Activated naive CD4-positive, alpha-beta T cell treated with anti-CD3 and anti-CD28 coated beads, Interleukin-2, amount 10 ng/mL, durations not matched to agents 7 days and 5 days (primary cell): Measurements from ENCODE around the gene FASN.

ENCODE experiments used
- CTCF ChIA-PET: fragments of 350-600 bp; sonication (Branson Sonifier 250); formaldehyde crosslinking; loops from one replicate; lab custom pipeline; 2021; ENCODE audit warnings: antibody characterized with exemption; lab: Charles Lee
- DNase-seq: peaks from one replicate; pipeline ENCODE4 v3.0.0-alpha.2; 2020
- H3K27ac Mint-ChIP-seq: one replicate; pipeline ENCODE4 v1.8.0; 2021; ENCODE audit warnings: mild to moderate bottlenecking, moderate library complexity, mixed read lengths
- H3K27me3 Mint-ChIP-seq: one replicate; pipeline ENCODE4 v1.8.0; 2021; ENCODE audit warnings: mild to moderate bottlenecking, mixed read lengths
- H3K36me3 Mint-ChIP-seq: one replicate; pipeline ENCODE4 v1.8.0; 2021; ENCODE audit warnings: mixed read lengths
- H3K4me1 Mint-ChIP-seq: one replicate; pipeline ENCODE4 v1.8.0; 2021; ENCODE audit warnings: mixed read lengths
- H3K4me3 Mint-ChIP-seq: one replicate; pipeline ENCODE4 v1.8.0; 2021; ENCODE audit warnings: mild to moderate bottlenecking, moderate library complexity, mixed read lengths
- H3K9me3 Mint-ChIP-seq: one replicate; pipeline ENCODE4 v1.8.0; 2021; ENCODE audit warnings: mixed read lengths

FASN gene

DNA sequence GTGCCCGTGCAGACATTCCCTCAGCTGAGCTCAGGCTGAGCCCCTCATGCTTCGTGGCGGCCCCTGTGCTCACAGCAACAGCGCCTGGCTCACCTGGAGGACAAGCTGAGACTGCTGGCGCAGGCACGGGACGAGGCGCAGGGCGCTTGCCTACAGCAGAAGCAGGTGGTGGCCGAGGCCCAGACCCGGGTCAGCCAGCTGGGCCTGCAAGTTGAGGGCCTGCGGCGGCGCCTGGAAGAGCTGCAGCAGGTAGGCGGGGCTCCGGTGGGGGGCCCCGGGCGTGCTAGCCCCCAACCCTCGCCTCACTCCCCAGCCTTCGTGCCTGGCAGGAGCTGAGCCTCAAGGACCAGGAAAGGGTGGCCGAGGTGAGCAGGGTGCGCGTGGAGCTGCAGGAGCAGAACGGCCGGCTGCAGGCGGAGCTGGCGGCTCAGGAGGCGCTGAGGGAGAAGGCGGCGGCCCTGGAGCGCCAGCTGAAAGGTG, 68.0 kb downstream of the FASN start:
- peak overlapping the region; percentile 48 for H3K4me3 Mint-ChIP-seq
- H3K27me3 Mint-ChIP-seq, result peaks cover 14% of the 10 kb centered on the region
- H3K4me1 Mint-ChIP-seq, result peaks cover 25% of the 10 kb centered on the region
- CTCF ChIA-PET, result interaction anchor here (0.8 to 2.5 kb wide), 12 partner anchors 8 to 320 kb away, joined by 3 to 16 read pairs (median 4); partner anchors contain the start of gene CENPX
- no peak overlapping the region for H3K27ac Mint-ChIP-seq
- H3K36me3 Mint-ChIP-seq, result peaks cover 14% of the 10 kb centered on the region
- DNase-seq, result no peak
- H3K9me3 Mint-ChIP-seq, result no peaks in the 10 kb centered on the region

DNA sequence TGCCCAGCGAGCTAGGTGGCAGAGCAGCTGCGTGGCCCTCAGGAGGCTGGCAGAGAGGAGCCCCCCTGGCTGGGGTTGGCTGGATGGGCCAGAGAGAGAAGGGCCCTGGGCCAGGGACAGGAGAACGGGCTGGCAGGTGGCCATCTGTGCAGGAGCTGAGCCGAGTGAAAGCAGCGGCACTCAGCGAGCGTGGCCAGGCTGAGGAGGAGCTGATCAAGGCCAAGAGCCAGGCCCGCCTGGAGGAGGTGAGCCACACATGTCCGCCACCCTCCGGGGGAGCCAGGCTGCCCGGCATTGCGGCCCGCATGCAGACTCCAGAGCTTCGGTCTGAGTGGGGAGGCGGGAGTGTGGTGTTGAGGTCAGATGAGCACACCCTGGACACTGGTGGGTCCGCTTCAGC, 68.6 kb downstream of the FASN start:
- peaks cover 26% of the 10 kb centered on the region for H3K4me1 Mint-ChIP-seq
- H3K4me3 Mint-ChIP-seq, result peak overlapping the region; percentile 48
- no peak for DNase-seq
- peaks cover 14% of the 10 kb centered on the region for H3K36me3 Mint-ChIP-seq
- peaks cover 14% of the 10 kb centered on the region for H3K27me3 Mint-ChIP-seq
- CTCF ChIA-PET, result interaction anchor here (1.3 to 2.5 kb wide), 5 partner anchors 9 to 209 kb away, joined by 6 to 16 read pairs (median 10); no protein-coding TSS in a partner anchor
- no peaks in the 10 kb centered on the region for H3K9me3 Mint-ChIP-seq
- H3K27ac Mint-ChIP-seq, result no peak overlapping the region

DNA sequence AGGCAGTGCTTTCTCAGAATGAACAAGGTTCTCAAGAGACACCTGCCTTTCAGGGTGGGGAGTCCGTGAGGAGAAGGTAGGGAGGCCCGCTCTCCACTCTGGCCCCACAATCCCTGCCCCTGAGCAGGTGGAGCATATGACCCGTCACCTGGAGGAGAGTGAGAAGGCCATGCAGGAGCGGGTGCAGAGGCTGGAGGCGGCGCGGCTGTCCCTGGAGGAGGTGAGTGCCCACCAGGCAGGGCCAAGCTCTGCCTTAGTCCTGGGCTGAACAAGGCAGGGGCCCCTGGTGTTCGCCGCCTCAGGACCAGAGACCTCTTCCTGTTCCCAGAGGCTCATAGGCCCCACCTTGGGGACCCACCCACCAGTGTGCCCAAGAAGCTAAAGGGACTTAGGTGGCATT, 69.1 kb downstream of the FASN start:
- DNase-seq, result no peak
- peak overlapping the region; percentile 18 for H3K4me3 Mint-ChIP-seq
- peaks cover 14% of the 10 kb centered on the region for H3K27me3 Mint-ChIP-seq
- H3K4me1 Mint-ChIP-seq, result peaks cover 30% of the 10 kb centered on the region
- no peaks in the 10 kb centered on the region for H3K9me3 Mint-ChIP-seq
- CTCF ChIA-PET, result interaction anchor here (1.3 to 2.5 kb wide), 4 partner anchors 9 to 128 kb away, joined by 6 to 16 read pairs (median 11); no protein-coding TSS in a partner anchor
- H3K27ac Mint-ChIP-seq, result no peak overlapping the region
- peaks cover 14% of the 10 kb centered on the region for H3K36me3 Mint-ChIP-seq
